ENCODE results near the gene SNRNP200.

DNA sequence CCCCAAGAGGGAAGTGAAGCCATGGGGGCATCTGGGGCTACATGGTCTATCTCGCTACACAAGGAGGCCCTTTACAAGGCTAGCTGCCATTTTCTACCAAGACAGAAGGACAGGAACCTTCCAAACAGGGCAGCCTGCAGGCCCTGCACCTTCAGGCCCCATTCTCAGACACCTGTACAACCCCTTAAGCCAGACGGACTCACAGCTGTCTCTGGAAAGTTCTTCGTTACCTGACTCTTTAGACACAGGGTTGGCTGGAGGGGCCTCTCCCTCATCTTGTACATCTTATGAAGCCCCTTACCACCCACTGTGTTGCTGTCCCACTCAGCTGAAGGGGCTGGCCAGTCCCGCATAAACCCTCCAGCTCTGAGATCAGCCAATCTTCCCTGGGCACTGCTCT, 56.7 kb downstream of the SNRNP200 start:
- TF ChIP-seq, protein P1, sequence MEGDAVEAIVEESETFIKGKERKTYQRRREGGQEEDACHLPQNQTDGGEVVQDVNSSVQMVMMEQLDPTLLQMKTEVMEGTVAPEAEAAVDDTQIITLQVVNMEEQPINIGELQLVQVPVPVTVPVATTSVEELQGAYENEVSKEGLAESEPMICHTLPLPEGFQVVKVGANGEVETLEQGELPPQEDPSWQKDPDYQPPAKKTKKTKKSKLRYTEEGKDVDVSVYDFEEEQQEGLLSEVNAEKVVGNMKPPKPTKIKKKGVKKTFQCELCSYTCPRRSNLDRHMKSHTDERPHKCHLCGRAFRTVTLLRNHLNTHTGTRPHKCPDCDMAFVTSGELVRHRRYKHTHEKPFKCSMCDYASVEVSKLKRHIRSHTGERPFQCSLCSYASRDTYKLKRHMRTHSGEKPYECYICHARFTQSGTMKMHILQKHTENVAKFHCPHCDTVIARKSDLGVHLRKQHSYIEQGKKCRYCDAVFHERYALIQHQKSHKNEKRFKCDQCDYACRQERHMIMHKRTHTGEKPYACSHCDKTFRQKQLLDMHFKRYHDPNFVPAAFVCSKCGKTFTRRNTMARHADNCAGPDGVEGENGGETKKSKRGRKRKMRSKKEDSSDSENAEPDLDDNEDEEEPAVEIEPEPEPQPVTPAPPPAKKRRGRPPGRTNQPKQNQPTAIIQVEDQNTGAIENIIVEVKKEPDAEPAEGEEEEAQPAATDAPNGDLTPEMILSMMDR (conservative IDR thresholded peaks at IDR 0.05 in 1 of 2, IDR thresholded peaks at IDR 0.05 in 1 of 2; ENCODE audit: extremely low read depth in 1 of 2, insufficient read depth in 1 of 2, low read depth in 1 of 2, low read length in 2 of 2) = no peak
- no peak for TF ChIP-seq EZH2 (IDR thresholded peaks at IDR 0.05; ENCODE audit: borderline replicate concordance, low read length)

Measured in mammary epithelial cell (primary cell).